ENCODE results near the gene DCBLD1.

GRCh38 chr6:117555262-117555849, 72.9 kb downstream of the DCBLD1 start:
- TF ChIP-seq, protein P1, sequence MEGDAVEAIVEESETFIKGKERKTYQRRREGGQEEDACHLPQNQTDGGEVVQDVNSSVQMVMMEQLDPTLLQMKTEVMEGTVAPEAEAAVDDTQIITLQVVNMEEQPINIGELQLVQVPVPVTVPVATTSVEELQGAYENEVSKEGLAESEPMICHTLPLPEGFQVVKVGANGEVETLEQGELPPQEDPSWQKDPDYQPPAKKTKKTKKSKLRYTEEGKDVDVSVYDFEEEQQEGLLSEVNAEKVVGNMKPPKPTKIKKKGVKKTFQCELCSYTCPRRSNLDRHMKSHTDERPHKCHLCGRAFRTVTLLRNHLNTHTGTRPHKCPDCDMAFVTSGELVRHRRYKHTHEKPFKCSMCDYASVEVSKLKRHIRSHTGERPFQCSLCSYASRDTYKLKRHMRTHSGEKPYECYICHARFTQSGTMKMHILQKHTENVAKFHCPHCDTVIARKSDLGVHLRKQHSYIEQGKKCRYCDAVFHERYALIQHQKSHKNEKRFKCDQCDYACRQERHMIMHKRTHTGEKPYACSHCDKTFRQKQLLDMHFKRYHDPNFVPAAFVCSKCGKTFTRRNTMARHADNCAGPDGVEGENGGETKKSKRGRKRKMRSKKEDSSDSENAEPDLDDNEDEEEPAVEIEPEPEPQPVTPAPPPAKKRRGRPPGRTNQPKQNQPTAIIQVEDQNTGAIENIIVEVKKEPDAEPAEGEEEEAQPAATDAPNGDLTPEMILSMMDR (IDR thresholded peaks at IDR 0.05): no peak
- no peak for TF ChIP-seq POLR2A (IDR thresholded peaks at IDR 0.05)
